22Rv1 (cell line): ENCODE measurements around the gene WFS1.

Source experiments
- H3K27ac ChIP-seq: fragments of 450-650 bp; 2 replicates; pipeline ENCODE4 v1.5.1; 2017
- ZFX ChIP-seq: fragments of 450-650 bp; IDR thresholded peaks from 2 replicates; pipeline ENCODE4 v1.6.1; 2017; ENCODE audit warnings: antibody characterized with exemption, borderline replicate concordance
- TF ChIP-seq, protein P1 (sequence below): fragments of 450-650 bp; IDR thresholded peaks from 2 replicates; pipeline ENCODE4 v1.5.1; 2017; ENCODE audit warnings: mild to moderate bottlenecking

The WFS1 gene

DNA sequence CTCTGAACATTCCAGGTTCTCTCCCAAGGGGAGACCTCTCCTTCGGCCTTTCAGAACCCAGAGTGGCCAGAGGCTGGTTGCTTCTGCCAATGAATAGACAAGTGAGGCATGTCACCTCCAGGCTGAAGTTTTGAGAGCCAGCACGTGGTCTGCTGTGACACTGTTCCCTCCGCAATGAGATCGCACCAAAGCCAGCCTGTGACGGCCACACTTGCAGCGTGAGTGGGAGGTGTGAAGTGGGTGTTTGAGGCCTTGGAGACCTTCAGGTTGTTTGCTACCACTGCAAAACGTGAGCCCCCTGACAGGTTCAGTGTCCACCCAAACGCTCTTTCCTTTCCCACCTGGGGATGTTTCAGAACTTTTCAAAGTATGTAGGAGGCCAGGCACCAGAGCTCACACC lies 81.0 kb downstream of the WFS1 start:
- TF ChIP-seq, protein P1, sequence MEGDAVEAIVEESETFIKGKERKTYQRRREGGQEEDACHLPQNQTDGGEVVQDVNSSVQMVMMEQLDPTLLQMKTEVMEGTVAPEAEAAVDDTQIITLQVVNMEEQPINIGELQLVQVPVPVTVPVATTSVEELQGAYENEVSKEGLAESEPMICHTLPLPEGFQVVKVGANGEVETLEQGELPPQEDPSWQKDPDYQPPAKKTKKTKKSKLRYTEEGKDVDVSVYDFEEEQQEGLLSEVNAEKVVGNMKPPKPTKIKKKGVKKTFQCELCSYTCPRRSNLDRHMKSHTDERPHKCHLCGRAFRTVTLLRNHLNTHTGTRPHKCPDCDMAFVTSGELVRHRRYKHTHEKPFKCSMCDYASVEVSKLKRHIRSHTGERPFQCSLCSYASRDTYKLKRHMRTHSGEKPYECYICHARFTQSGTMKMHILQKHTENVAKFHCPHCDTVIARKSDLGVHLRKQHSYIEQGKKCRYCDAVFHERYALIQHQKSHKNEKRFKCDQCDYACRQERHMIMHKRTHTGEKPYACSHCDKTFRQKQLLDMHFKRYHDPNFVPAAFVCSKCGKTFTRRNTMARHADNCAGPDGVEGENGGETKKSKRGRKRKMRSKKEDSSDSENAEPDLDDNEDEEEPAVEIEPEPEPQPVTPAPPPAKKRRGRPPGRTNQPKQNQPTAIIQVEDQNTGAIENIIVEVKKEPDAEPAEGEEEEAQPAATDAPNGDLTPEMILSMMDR = no peak
- no peak for TF ChIP-seq ZFX
- H3K27ac ChIP-seq = no peak overlapping the region

GRCh38 chr4:6351246-6352000 lies 81.8 kb downstream of the WFS1 start:
- no peak for TF ChIP-seq ZFX
- TF ChIP-seq, protein P1 = no peak
- H3K27ac ChIP-seq = no peak overlapping the region

GRCh38 chr4:6352031-6352692 lies 82.5 kb downstream of the WFS1 start:
- no peak overlapping the region for H3K27ac ChIP-seq
- TF ChIP-seq ZFX = no peak
- TF ChIP-seq, protein P1 = no peak
